GM21825 (cell line): ENCODE results near the gene ST6GAL2.

Experiments used
- ATAC-seq: cut with Tn5 transposase; IDR thresholded peaks from one replicate; pipeline ENCODE4 v1.9.1; 2021; ENCODE audit warnings: mild to moderate bottlenecking, moderate library complexity; ENCODE audit not compliant: unreplicated experiment

The ST6GAL2 gene

DNA sequence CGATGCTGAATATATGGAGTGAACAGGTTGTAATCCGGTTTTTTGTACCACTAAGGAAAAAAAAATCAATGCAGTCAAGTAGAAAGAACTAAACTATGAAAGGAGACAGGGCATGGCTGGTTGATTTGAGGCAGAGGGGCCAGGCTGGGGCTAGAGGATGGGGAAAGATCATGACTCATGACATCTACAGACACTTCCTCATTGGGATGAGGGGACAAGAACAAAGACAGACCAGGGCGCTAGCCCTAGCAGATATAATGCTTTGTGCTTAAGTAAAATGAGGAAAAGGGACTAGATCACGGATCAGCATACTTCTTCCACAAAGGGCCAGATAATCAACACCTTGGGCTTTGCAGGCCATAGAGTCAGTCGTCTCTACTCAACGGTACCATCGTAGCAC lies 55.8 kb downstream of the ST6GAL2 start:
- ATAC-seq: no peak

DNA sequence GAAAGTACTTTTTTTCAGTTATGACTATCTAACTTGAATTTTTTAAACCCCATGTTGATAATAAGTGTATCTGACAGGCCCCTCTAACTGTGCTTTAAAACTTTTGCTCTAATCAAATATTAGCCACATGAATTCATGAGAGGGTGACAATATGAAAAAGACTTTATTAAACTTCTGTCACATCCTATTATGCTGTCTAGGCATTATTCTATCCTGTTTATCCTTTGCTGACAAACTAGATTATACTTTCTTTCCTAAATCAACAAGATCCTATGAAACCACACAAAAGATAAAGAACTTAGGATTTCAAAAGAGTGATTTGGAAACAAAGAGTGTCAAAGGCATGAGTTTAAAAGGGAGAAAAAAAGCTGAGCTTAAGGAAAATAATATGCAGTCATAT lies 57.8 kb downstream of the ST6GAL2 start:
- no peak for ATAC-seq

DNA sequence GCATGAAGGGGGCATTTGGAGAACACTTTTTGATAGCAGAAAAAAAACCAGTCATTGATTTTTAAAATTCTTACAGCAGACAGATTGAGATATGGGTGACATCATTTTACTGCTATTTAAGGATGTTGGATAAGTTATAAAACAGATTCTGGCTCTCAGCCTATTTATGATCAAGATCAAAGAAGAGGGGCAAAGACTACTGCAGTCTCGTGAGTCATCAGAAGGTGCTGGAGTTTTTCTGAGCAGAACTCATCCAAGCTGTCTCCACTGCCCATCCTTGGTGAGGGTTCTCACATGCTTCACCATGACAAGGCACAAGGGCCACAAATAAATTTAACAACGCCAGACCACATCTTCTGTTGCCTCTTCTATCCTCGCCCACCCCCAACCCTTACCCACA lies 58.8 kb downstream of the ST6GAL2 start:
- ATAC-seq: no peak

DNA sequence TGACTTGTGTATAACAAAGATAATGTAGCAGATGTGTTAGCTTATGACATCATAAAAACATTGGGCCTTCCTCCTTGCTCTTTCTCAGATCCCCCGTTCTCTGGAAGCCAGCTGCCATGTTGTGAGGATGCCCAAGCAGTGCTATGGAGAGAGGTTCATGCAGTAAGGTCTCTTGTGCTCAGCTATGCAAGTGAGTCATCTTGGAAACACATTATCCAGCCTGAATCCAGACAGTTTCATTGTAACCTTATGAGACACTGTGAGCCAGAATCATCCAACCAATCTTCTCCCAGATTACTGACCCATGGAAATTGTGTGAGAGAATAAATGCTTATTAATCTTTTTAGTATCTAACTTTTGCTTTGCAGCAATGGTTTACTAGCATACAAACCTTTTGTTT lies 60.8 kb downstream of the ST6GAL2 start:
- no peak for ATAC-seq

DNA sequence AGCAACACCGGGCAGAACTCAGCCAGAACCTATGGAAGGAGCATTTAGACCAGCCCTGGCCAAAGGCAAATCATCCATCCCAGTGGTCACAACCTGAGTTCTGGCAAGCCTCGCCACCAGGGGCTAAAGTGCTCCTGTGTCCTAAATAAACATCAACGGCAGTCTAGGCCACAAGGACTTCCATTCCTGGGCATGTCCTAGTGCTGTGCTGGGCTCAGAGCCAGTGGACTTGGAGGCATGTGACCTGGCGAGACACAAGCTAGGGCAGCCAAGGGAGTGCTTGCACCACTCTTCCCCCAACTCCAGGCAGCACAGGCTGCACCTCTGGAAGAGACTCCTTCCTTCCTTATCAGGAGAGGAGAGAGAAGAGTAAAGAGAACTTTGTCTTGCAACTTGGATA lies 69.0 kb downstream of the ST6GAL2 start:
- ATAC-seq: no peak

DNA sequence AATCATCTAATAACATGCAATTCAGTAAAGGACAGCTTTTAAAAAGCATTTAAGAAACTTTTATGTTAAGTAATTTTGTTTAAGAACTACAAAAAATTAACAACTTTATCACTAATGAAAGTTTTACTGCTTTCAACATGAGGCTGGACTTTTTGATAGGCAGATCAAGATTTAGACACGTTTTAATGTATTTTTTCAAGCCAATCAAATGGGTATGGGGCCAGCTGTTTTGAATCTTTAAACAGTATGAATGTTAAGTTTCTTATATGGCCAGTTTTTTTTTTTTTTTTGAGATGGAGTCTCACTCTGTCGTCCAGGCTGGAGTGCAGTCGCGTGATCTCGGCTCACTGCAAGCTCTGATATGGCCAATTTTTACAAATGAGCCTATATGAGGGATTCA lies 73.1 kb downstream of the ST6GAL2 start:
- no peak for ATAC-seq

DNA sequence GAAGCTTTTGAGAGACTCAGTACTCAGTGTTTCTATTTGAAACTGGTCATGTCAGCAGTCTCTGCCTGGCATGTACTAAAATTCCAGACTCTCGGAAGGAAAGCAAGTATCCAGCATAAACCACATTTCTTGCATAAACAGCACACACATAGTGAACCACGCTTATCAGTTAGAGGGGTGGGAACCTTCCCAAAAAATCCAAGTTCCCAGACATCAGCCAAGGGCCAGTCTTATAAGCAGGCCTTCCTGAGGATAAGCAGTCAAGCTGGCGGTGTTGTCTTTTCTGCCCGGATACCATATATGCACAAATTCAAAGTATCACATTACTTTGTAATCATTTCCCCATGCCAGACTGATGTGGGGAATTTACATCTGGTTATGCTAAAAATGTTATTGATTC lies 73.6 kb downstream of the ST6GAL2 start:
- no peak for ATAC-seq

DNA sequence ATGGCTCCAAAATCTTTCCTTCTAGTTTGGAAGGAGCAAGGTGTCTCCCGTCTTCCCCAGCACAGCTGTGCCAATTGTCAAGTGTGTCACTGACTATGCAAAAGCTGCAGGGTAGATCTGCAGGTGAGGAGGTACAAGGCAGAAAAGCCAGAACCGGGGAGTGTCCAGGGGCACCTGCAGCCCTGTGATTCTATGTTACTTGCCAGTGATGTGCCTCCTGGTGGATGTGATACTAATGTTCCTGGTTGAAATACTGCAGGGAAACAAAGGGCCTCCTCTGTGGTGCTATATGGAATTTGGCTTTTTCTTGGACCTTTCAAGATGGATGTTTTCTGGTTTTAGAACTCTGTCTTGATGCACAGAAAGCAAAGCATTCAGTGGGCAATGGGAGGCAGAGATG lies 80.3 kb downstream of the ST6GAL2 start:
- no peak for ATAC-seq

DNA sequence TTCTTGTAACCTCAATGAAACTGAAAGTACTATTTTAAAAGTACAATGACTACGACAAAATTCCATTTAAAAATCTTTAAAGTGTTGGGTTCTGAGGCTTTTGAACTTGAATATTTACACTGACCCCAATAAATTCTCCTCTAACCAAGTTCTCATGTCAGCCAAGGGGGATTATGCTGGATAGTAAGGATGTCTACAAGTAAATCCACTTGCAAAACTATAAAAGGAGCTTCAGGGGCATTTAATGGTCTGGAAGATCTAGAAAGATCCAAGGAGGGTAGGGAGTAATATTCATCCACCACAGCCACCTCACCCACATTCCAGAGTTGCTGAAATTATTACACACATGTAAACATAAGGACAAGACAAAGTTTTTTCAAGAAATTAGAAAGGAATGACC lies 81.8 kb downstream of the ST6GAL2 start:
- ATAC-seq: no peak

DNA sequence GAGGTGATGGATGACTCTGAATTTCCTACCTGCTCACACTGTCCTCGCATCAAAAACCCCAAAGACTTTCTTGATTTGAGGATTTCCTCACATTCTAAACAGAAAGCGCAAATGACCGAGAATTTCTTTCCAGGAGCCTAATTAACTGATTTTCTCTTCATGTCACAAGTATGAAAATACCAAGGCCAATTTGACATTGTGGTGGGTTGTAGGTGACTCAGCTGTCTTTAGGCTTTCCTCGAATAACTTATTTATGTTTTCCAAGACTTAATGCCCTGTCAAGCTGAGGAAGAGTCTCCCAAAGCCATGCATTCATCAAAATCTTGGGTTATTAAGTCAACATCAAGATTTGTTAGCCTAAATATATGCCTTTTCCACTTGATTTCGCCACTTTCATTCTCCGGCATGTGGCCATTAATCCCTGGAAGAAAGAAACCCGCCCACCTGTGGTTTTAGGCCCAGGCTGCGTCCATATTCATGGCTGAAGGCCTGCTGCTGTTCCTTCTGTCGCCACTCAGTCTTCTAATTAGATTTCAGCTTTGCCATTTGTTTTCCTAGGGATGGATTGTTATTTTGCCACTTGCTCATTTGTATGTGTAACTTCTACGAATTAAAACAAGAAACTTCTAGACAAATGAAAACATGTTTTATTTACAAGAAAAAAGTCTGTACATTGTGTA lies 84.9 kb downstream of the ST6GAL2 start:
- ATAC-seq: no peak

DNA sequence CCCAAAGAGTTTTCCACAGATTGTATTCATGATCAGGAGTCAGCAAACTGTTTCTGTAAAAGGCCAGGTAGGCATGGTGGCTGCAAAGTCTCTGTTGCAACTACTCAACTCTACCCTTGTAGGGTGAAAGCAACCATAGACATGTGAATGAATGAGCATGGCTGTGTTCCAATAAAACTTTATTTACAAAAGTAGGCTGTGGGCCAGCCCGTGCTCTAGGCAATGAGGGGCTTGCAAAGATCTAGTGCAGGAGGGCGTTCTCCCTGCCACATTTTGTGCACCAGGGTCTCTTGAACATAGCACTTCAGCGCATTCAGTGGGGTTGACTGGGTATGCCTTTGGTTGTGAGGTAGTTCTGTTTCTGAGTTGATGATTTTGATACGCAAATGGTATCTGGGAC lies 85.8 kb downstream of the ST6GAL2 start:
- ATAC-seq: no peak

DNA sequence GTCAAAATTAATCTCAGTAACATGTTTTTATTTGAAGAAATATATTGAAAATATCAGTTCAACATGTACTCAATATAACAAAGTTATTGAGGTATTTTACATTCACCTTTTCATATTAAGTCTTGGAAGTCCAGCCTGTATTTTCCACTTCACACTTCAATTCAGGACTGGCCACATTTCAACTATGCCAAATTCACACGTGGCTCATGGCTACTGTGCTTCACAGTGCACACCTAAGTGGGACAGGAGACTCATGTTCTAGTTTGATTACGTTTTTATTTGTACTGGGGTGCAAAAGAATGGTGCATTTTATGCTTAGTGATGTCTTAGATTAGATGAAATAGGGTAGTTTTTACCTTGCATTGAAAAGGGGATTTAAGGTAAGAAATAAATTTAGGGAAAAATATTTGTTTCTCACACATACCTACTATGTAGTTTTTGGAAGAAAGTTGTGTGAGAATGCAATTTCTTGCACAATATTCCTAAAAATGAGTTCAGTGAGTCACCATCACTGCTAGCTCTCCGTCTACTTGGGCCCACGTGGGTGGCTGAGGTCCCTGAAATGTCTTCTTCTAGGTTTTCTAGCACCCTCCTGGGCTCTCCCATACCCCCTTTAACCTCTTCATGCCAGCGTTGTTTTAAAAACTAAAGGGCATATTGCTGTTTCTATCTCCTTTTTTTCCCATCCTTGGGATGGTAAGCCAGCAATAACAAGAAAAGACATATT lies 87.0 kb downstream of the ST6GAL2 start:
- ATAC-seq: no peak

DNA sequence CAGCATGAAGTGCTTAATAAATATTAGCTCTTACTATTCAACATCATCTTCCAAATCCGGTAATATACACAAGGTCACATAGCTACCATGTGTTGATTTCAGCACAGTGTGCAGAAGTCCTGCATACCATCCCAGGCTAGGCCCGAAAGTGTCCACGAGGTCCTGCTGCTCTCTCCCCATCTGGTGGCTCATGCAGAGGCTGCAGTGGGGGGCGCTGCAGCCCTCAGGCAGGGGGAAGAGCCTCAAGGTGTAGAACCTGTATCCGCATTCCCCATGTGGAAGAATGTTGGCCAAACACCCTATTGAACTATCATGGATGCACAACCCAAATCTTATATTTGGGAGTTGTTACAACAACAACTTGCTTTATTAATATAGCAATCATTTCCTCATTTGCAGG lies 88.5 kb downstream of the ST6GAL2 start:
- ATAC-seq: no peak

DNA sequence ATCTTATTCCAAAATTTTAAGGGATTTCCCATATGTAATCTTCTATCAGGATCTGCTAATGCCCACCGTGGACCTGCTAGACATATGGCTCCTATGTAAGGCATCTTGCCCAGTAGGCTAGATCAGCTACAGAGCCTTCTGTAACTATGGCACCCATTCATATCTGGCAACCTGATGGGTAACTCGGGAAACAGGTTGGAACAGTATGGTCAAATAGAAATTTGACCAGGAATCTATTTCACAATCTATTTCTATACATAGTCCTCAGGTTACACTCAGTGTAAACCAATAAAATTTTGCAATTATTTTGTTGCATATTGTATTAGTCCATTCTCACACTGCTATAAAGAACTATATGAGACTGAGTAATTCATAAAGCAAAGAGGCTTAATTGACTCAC lies 93.3 kb downstream of the ST6GAL2 start:
- no peak for ATAC-seq

DNA sequence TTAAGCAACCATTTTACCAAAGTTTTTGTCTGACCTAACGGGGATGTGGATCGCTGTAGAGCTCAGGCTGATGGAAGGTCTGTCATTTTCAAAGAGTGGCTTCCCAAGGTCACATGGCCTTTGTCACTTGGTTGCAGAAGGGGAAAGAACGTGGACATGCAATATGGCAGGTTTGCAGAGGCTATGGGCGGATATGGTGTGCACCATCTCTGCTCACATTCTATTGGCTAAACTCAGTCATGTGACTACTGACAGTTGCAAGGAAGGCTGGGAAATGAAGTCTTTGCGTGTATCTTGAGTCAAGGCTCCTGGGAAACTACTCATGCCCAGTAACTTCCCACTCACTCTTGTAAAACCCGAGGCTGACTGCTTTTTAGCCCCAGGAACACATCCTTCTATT lies 96.8 kb downstream of the ST6GAL2 start:
- no peak for ATAC-seq

DNA sequence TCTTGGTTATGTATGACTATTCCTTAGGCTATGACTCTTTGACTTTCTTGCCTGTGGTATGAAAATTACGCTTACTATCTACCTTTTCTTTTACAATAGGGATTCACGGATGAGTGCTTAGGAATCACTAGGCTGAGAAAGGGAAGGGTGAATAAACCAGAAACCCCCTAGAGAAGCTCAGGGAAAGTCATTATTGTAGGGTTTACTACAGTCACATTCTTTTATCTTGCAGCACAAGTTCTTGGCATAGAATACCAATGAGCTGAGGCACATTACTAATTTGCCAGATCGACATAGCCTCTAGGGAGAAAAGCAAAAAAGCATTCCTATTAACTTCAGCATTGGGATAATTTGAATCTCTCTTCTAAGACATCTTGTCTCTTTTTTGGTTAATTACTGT lies 103.3 kb downstream of the ST6GAL2 start:
- ATAC-seq: no peak

DNA sequence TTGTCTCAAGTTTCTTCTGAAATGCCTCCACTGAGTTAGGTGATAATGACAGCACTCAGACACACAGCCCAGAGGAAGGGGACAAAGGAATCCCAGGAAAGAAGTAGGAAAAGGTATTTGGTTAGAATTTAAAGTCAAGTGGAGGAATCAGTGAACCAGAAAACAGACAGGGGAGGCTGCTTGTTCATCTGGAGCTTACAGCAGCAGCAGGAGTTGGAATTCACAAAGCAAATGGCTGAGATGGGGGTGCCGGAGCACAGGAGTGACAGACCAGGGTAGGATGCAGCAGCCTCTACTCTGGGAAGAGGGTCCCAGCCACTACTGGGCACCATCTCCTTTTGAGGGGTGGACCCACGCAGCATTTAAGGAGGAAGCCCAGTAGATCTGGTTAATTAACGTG lies 104.8 kb downstream of the ST6GAL2 start:
- ATAC-seq: no peak

DNA sequence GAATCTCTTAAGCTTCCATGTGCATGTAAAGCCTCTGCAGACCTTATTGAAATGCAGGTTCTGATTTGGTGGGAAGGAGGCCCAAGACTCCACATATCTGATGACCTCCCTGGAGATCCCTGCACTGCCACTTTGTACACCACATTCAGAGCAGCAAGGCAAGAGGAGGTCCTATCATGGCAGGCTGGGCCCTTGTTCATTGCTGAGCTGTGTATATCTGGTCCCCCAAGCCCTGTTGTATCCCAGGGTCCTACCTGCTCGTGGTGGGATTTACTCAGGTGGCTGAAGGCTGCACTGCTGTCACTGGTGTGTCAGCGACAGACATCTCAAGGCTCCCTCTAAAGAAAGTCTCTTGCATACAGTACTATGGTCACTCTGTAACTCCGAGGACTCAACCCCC lies 114.2 kb downstream of the ST6GAL2 start:
- no peak for ATAC-seq

DNA sequence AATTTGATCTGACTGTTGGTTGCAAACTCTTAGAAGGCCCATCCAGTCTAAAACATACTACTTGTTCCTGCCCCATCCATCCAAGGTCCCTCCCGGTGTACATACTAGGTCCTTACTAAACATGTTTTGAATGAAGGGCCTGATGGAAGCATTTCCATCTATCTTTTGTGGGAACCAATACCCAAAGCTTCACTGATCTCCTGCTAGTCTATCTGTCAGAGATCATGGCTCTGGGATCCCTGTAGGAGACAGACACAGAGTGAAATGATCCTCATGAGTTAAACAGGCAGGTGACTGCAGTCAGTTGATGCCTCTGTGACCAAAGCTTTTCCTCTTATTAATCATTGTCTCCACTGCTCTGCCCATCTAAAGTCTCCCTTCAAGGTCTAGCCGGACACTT lies 115.0 kb downstream of the ST6GAL2 start:
- no peak for ATAC-seq

DNA sequence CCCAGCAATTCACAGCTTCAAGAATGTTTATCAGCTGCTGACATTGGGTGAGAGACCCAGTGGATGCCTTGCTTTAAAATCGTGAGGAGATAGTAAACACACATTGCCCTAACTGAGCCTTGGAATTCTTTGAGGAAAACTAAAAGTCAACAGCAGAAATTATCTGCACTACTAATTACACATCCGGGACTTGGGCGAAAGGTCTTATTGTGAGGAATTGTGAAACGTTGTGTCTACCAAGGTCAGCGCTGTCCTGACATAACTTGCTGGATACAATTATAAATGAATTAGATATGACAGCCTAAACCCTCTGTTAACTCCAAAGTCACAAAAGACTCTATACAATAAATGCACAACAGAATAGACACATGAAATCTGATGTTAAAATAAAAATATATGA lies 121.4 kb downstream of the ST6GAL2 start:
- no peak for ATAC-seq

DNA sequence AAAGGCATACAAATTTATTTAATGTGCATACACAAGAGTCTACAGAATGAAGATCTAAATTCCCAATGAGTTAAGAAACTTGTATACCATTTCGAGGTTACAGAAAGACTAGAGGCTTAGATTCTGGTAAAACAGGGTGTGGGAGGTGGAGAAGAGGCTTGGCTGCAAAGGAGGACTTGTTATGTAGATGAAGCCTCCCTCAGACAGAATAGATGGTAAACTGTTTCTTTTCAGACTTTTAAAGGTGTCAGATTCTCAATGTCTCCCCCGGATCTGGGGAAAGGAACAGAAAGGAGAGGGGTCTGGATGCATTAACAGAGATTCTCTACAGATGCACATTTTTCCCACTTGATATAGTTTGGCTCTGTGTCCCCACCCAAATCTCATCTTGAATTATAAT lies 126.0 kb downstream of the ST6GAL2 start:
- no peak for ATAC-seq

DNA sequence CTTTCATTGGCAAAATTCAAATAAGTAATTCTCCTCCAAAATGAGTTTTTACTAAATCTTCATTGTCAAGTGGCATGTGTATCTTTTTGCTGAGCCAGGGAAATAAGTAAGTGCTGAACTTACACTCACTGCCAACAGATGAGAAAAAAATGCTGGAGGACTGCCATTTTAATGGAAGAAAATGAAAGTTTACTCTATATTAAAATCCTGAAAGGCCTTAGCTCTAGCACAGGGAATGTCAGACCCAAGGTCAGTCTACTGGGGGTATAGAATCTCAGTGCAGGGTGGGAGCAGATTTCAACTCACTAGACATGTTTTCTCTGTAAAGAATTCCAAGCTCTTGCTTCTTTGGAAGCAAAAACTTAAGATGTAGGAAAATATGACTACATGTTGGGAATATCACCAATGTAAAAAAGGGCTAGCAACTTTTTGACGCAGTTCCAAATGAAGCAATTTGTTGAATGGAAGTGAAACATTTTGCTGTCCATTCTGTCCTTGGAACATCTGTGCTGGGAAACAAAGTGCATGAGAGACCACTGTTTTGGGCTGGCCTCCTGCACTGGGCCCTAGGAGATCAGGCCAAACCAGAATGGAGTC lies 127.0 kb downstream of the ST6GAL2 start:
- no peak for ATAC-seq
